NCI-H2227 (cell line): ENCODE results near the gene PROM2.
"Not testable (repeated sequence)": the region's sequence is repeated elsewhere in the genome, so short reads cannot be mapped to it uniquely, and the experiment has no call there.

Experiments
- DNase-seq: peaks from one replicate; lab custom pipeline; 2025; ENCODE audit not compliant: unreplicated experiment; lab: John Stamatoyannopoulos, UW

Gene PROM2

DNA sequence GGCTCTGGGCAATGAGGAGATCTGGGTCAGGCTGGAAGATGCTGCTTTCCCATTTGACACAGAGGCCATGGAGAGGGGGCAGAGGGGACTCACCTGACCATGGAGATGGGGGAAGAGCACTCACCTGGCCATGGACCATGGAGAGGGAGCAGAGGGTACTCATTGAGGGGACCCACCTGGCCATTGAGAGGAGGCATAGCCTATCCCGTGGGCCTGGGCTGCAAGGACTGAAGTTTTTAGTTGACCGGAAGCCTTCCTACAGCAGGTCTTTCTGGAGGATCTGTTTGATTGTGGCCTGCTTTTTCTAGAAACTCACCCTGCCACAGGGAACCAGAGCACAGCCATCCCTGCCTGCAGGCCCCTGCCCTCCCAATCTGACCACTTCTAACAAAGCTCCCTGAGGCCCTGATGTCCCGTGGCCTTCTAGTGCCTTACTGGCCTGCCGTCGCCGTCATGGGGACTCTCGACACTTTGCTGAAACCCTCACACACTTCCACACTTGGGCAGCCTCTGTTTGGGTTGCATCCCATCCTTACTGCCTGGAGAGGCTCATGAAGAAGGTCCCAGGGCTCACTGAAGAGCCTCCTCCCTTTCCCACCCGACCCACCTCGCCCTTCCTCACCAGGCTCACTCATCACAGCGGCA, 5.1 kb upstream of the PROM2 start:
- no peak for DNase-seq

DNA sequence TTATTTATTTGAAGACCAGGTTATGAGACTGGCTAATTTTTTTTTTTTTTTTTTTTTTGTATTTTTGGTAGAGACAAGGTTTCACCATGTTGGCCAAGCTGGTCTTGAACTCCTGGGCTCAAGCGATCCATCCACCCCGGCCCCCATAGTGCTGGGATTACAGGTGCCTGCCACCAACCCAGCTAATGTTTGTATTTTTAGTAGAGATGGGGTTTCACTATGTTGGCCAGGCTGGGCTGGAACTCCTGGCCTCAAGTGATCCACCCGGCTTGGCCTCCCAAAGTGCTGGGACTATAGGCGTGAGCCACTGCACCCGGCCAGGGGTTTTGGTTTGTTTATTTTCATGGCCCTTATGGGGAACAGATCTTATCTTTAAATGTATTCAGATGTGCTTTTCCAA, 4.5 kb upstream of the PROM2 start:
- DNase-seq = not testable (repeated sequence)

DNA sequence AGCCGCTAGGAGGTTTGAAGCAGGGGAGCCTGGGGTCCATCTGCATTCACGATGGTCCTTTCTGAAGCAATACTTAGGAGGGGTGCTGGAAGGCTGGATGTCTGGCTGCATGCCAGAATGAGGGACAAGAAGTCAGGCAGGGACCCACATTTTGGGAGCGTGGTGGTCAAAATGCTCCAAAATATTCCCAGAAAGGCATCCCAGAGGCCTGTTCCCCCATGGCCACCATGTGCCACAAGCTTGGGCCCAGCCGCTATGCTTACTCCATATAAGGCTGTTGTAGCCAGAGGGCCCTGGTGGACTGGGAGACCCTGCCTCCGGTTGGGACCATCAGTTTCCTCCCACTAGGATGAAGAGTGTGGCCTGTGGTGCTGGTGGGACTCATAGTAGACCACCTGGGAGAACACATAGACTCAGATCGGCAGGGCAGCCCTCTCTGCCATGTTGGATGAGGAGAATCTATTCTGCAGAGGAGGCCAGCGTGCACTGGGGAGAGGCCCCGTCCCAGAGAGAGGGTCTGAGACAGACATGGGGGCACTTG, 3.6 kb upstream of the PROM2 start:
- no peak for DNase-seq

DNA sequence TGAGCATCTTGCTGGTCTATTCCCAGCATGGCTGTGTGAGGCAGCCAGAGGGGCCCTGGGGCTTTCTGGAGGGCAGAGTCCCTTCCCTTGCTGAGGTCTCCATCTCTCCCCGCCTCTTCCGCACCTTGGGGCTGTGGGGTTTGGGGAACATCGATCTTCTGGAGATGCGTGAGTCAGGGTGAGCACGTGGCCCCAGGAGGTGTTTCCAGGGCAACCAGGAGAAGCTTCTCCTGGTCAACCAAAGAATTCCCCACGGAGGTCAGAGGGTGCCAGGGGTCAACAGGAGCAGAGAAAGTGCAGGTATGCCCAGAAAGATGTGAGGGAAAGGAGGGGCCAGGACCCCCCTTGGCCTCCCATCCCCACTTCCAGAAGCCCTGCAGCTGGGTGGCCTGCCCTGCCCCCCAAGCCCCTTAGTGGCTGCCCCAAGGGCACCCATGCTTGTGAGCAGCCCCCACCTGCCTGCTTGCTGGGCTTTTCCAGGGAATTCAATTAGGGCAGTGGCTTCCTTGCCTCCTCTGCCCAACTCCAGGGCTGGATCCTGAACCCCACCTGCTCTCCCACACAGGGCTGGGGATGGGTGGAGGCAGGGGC, 2.8 kb upstream of the PROM2 start:
- DNase-seq = no peak

DNA sequence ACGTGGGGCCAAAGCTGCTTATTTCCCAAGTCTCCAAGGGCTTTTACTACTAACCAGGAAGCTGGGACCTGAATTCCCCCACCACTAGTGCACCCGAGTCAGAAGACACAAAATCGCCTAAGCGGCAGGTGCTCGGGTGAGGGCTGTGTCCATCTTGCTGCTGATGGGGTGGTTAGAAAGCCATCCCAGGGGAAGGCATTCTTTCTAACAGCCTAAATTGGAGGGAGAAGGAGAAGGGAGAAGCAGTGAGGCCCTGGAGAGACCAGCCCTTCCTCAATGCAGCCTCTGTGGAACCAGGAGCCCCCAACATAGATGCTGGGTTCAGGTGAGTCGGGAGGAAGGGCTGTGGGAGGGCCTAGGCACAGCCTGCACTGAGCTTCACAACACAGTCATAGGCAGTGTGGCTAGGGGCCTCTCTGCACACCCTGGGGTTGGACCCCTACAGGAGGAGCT, 1.9 kb upstream of the PROM2 start:
- DNase-seq = no peak

DNA sequence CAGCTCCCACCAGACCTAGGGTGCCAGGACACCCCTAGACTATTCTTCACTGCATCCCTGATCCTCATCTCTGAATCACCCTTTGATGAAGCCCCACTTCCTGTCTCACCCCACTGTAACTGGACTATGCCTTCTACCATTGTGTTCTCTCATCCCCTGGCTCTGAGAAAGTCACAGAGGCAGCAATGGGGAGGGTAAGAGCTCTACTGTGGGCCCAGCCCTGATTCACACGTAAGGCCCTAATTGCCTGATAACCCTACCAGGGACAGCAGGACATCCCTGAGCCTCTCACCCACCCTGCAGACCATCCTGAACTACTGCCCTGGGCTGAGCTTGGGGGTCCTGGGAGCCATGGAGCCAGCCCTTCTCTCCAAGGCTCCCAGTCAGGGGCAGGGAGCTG, 1.5 kb upstream of the PROM2 start:
- no peak for DNase-seq

DNA sequence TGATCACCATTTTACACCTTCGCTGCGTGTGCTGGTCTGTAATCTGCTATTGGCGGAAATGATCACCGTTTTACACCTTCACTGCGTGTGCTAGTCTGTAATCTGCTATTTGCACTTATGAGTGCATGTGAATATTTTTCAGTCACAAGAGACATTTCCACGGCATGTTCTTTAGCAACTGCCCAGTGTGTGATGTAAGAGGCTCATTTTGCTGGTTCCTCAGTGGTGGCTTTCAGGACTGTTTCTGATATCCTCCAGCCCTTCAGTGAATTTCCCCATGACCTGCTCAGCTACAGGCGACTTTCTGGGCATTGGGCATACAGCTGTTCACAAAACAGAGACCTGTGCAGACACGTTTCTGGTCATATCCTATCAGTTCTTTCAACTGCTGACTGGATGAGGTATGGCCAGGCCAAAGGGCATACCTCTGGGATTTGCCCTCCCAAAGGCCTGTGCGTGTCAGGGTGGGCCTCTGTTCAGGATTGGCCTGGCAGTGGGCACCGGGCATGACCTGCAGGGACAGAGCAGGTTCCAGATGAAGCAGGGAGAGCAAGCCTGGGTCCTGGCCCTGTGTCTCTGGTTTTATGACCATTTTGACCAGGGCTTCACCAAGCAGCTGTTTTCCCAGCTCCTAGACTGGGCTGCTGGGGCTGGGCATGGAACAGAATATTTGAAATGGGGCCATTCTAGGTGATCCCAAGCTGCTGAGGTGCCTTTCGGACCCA, 521 bp upstream of the PROM2 start:
- DNase-seq = no peak

DNA sequence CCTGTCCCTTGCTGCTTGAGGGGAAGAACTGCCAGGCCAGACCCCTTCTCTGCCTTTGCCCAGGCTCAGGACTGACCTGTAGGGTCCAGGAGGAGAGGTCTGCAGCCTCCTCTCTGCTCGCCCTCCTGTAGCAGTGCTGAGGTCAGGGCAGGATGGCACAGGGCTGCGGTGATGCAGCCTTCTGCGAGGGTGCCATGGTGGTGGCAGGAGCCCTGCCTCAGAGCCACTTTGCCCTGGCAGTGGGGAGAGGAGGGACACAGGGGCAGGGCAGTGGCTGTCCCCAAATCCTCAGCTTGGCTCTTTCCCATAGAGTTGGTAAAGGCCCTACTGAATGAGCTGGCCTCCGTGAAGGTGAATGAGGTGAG, 884 bp downstream of the PROM2 start:
- no peak for DNase-seq

DNA sequence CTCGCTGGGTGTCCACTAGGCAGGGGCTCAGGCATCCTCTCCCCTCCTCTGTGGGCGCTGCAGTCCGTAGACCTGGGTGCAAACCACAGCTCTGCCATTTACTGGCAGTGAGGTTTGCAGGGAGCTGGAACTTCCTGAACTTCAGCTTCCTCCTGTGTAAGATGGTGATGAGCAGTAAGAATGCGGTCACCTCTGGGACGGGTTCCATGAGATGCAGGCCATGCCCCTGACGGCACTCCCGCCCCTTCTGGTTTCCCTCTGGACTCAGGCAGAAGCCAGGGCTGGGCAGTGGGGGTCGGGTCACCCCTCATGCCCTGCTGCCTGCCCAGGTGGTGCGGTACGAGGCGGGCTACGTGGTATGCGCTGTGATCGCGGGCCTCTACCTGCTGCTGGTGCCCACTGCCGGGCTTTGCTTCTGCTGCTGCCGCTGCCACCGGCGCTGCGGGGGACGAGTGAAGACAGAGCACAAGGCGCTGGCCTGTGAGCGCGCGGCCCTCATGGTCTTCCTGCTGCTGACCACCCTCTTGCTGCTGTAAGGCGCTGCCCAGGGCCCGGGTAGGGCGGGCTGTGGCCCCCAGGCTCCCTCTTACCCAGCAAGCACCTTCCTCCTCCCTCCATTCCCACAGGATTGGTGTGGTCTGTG, 1.5 kb downstream of the PROM2 start:
- no peak for DNase-seq

DNA sequence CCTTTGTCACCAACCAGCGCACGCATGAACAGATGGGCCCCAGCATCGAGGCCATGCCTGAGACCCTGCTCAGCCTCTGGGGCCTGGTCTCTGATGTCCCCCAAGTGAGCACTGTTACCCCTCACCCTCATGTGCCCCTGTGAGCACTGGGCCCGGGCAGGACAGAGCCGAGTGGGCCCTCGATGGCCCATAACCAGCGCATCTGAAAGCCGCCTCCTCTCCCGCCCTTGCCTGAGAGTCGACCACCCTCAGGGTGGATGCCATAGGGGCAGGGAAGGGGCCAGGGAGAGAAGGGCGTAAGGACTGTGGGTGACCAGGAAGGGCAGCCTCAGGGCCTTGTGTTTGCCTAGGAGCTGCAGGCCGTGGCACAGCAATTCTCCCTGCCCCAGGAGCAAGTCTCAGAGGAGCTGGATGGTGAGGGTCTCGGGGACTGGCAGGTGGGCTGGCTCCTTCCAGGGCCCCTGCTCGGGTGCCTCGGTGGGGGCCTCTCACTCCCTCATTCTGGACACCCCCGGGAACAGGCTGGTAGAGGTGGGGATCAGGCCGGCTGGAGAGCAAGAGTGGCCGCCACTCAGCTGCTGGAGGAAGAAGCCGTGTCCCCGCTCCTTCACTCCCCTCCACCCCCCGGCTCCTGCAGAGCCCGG, 2.1 kb downstream of the PROM2 start:
- DNase-seq = no peak

DNA sequence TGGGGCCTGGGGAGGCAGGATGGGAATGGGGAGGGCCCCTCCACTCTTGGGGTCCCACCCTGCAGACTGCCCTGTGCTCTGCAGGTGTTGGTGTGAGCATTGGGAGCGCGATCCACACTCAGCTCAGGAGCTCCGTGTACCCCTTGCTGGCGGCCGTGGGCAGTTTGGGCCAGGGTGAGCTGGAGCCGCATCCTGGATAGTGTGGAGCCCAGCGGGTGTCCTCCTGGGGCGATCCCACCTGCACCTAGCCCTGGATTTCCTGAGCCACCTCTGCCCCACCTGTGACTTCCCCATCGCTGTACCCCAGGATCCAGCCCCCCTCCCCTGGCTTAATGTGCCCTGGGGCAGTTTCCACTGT, 2.6 kb downstream of the PROM2 start:
- no peak for DNase-seq

DNA sequence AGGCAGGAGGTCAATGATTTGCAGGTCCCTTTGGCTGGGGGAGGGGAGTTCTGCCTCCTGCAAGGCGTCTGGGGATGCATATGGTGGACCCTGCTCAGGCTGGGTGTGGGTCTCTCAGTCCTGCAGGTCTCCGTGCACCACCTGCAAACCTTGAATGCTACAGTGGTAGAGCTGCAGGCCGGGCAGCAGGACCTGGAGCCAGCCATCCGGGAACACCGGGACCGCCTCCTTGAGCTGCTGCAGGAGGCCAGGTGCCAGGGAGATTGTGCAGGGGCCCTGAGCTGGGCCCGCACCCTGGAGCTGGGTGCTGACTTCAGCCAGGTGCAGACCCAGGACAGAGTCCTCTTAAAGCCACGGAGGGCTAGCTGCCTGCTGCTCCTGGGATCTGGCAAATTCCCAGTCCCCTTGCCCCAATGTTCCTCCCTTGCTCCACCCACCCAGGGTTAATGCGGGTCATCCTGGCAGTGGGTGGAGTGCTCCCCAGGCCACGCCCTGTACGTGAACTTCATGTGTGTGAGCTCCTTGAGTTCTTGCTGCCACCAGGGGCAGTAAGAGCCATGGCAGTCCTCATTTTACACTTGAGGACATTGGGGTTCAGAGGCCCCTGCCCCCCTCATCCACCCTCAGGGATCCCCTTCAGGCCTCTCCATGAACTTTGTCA, 3.1 kb downstream of the PROM2 start:
- DNase-seq = no peak

DNA sequence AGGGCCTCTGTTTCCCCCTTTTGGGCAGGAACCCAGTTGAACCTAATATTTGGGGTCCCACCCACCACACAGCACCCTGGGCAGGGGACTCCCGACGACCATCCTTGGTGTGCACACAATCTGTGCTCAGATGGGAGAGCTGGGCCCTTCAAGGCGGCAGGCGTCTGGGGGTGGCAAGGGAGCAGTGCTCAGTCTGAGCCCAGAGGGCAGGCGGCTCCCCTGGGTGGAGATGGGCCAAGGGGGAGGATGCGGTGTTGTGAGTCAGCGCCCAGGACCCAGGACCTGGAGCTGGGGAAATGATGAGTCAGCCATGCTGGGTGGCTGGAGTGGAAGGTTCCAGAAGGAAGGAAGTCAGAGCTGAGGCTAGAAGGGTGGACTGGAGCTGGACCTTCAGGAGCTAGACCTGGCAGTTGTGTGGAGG, 3.8 kb downstream of the PROM2 start:
- DNase-seq = no peak

DNA sequence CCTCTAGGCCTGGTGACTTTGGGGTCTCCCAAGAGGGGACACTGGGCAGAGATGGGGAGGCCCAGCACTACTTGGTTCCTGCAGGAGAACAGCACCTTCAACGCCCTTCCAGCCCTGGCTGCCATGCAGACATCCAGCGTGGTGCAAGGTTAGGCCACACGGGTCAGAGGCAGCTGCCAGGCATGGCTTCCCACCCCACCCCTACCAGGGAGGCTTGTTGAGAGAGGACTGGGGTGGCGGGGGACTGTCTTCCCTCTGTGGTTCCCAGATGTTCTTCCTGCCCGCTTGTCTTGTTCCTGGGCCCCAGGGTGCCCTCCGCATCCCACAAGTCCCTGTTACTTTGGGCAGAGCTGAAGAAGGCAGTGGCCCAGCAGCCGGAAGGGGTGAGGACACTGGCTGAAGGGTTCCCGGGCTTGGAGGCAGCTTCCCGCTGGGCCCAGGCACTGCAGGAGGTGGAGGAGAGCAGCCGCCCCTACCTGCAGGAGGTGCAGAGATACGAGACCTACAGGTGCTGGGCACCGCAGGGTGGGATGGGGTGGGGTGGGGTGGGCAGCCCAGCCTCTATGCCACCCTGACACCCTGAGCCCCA, 4.5 kb downstream of the PROM2 start:
- DNase-seq = no peak

DNA sequence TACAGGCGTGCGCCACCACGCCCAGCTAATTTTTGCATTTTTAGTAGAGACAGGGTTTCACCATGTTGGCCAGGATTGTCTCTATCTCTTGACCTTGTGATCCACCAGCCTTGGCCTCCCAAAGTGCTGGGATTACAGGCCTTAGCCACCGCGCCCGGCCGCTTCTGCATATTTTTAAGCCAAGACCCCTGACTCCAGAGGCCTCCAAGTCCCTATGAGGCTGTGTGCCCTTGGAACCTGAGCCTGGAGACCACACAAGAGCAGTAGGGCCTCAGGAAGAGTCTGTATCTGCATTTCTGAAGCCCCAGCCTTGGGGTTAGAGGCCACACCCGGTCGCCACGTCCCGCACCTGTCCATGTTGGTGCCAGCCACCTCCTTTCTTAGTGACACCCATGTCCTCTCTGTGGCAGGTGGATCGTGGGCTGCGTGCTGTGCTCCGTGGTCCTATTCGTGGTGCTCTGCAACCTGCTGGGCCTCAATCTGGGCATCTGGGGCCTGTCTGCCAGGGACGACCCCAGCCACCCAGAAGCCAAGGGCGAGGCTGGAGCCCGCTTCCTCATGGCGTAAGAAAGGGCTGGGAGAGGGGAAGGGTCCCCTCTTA, 5.3 kb downstream of the PROM2 start:
- no peak for DNase-seq

DNA sequence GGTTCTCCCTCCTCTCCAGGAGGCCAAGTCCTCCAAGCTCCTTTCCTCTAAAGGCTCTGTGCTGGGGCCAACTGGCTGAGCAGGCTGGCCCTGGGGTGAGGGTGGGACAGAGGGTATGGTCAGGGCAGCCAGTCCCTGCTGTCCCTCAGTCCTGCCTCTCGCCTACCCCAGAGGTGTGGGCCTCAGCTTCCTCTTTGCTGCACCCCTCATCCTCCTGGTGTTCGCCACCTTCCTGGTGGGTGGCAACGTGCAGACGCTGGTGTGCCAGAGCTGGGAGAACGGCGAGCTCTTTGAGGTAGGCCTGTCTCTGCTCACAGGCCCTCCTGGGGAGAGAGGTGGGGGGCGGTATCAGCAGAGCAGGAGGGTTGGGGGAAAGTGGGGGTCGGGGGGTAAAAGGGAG, 6.8 kb downstream of the PROM2 start:
- DNase-seq = no peak

DNA sequence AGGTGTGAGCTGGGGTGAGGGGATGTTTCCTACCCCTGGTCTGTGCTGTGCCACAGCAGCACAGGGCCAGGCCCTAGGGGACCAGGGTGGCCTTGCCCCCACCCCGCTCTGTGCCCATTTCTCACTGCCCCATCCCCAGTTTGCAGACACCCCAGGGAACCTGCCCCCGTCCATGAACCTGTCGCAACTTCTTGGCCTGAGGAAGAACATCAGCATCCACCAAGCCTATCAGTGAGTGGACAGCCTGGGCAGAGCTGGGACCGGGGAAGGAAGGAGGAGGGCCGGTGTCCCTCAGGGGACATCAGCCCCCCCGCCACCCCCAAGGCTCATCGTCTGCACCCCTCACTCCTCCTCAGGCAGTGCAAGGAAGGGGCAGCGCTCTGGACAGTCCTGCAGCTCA, 7.5 kb downstream of the PROM2 start:
- no peak for DNase-seq

DNA sequence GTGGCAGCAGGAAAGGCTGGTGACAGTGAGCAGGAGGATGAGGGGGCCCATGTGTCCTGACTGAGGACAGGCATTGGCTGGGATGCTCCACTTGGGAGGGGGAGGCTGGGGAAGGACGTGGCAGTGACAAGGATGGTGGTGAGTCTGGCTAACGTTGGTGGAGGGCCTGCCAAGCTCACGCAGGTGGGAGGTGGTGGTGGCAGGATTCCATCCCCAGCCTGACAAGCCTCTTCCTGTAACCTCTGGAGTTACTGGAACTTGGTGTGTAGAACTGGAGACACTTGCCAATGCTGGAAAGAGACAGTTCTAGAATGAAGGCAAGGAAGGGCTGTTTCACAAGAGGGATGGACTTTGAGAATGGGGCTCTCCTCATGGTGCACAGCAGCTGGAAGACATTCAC, 8.2 kb downstream of the PROM2 start:
- DNase-seq = no peak

DNA sequence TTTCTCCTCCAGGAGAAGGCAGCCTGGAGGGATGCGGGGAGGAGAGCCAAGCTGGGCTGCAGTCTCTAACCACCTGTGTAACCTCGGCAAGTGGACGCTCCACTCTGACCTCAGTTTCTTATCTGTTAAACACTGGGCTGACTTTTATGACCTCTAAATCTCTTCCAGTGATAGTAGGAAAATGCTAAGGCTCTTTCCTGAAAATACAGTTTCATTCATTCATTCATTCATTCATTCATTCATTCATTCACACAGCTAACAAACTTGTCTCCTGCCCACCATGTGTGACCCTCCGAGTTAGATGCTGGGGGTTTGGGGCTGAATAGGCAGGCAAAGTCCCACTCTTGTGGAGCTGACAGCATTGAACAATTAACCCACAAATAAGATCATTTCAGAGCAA, 9.3 kb downstream of the PROM2 start:
- no peak for DNase-seq

DNA sequence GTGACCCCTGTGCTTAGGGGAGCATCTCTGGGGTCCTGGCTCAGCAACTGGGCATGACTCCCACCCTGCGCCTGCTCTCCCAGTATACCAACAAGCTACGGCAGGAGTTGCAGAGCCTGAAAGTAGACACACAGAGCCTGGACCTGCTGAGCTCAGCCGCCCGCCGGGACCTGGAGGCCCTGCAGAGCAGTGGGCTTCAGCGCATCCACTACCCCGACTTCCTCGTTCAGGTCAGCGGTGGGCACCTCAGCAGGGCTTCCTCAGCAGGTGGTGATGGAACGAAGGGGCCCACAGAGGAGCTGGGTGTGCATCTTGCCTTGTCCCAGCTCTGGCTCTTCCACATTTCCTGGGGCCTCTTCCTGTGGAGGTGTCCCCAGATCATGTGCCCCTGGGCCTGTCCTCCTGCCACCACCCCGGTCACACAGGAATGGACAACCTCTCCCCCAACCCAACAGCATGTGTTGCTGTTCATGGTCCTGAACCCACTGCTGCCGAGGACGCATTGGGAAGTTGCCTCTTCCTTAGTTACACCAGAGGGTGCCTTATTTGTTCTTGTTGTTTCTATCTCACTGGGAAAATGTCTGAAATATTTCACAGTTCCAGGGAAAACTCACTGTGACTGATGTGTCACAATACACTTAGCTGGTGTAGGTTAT, 10.8 kb downstream of the PROM2 start:
- DNase-seq = no peak
